Retinal pigment epithelial cell (primary cell): ENCODE data around the gene CCT6A.
"Not testable (repeated sequence)": the region's sequence is repeated elsewhere in the genome, so short reads cannot be mapped to it uniquely, and the experiment has no call there.

ENCODE experiments used
- DNase-seq: peaks from one replicate; pipeline ENCODE4 v3.0.0-alpha.2; 2010; ENCODE audit warnings: low read depth
- H3K4me3 ChIP-seq: 2 replicates; pipeline ENCODE4 v1.5.1; 2011; ENCODE audit warnings: mild to moderate bottlenecking, low read length, control low read depth, moderate library complexity
- TF ChIP-seq, protein P1 (sequence below): conservative IDR thresholded peaks from 2 replicates; pipeline ENCODE4 v1.5.1; 2011; ENCODE audit warnings: low read depth, low read length, control low read depth, inconsistent platforms

CCT6A gene

DNA sequence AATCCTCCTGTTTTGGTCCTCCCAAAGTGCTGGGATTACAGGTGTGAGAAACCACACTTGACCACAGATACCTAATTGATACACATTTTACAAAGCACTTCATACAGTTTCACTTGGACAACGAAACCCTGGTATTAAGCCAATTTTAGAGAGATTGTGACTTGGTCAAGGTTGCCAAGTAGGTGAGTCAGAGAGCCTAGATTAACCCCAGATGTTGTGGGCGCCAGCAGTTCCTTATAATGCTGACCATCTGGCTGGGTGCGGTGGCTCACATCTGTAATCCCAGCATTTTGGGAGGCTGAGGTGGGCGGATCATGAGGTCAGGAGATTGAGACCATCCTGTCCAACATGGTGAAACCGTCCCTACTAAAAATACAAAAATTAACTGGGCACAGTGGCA lies 46.1 kb downstream of the CCT6A start:
- DNase-seq = no peak
- TF ChIP-seq, protein P1, sequence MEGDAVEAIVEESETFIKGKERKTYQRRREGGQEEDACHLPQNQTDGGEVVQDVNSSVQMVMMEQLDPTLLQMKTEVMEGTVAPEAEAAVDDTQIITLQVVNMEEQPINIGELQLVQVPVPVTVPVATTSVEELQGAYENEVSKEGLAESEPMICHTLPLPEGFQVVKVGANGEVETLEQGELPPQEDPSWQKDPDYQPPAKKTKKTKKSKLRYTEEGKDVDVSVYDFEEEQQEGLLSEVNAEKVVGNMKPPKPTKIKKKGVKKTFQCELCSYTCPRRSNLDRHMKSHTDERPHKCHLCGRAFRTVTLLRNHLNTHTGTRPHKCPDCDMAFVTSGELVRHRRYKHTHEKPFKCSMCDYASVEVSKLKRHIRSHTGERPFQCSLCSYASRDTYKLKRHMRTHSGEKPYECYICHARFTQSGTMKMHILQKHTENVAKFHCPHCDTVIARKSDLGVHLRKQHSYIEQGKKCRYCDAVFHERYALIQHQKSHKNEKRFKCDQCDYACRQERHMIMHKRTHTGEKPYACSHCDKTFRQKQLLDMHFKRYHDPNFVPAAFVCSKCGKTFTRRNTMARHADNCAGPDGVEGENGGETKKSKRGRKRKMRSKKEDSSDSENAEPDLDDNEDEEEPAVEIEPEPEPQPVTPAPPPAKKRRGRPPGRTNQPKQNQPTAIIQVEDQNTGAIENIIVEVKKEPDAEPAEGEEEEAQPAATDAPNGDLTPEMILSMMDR = no peak
- H3K4me3 ChIP-seq = no peak overlapping the region

DNA sequence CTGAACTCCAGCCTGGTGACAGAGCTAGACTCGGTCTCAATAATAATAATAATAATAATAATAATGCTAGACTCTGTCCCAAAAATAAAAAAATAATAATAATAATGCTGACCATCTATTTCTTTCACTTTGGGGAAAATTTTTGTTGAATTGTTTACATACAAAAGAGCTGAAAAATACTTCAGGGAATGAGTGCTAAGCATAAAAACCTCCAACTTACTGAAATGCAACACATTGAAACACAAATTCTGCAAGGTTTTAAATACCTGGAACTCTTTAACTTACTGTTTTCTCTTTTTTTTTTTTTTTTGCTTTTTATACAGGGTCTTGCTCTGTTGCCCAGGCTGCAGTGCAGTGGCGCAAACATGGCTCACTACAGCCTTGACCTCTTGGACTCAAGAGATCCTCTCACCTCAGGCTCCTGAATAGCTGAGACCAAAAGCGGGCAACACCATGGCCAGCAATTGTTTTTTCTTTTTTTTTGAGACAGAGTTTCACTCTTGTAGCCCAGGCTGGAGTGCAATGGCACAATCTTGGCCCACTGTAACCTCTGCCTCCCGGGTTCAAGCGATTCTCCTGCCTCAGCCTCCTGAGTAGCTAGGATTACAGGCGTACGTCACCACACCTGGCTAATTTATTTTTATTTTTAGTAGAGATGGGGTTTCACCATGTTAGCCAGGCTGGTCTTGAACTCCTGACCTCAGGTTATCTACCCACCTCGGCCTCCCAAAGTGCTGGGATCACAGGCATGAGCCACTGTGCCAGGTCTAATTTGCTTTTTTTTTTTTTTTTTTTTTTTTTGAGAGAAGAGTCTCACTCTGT lies 46.8 kb downstream of the CCT6A start:
- not testable (repeated sequence) for DNase-seq, H3K4me3 ChIP-seq

DNA sequence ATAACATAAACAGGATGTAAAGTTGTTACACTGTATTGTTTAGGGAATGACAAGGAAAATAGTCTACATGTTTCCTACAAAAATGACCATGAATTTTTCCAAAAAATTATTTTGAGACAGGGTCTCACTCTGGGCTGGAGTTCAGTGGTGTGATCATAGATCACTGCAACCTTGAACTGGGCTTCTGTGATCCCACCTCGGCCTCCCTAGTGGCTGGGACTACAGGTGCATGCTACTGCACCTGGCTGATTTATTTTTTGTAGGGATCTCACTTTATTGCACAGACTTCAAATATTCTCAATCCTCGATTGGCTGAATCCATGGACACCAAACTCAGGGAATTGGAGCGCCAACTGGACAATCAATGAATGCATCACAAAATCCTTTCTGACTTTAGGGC lies 48.1 kb downstream of the CCT6A start:
- TF ChIP-seq, protein P1 = no peak
- no peak overlapping the region for H3K4me3 ChIP-seq

DNA sequence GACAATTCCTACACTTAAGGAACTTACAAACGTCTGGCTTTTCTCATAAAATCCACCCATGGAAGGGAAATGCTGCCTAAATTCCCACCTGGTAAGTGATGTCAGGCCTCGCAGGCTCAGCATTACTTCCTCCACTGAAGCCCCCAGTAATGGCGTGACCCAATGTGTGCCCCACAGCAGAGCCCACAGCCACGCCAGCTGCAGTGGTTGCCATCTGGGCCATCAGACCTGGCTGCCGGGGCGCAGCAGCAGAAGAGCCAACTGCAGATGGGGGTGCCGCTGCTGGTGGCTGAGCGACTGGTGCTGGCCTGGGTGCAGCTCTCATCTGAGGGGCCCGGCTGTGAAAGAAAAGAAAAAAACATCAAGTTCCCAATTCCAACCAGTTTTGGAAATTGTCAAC lies 52.6 kb downstream of the CCT6A start:
- not testable (repeated sequence) for H3K4me3 ChIP-seq, DNase-seq

More for the DNA sequence above, 48.1 kb downstream of the CCT6A start:
- DNase-seq = no peak

DNA sequence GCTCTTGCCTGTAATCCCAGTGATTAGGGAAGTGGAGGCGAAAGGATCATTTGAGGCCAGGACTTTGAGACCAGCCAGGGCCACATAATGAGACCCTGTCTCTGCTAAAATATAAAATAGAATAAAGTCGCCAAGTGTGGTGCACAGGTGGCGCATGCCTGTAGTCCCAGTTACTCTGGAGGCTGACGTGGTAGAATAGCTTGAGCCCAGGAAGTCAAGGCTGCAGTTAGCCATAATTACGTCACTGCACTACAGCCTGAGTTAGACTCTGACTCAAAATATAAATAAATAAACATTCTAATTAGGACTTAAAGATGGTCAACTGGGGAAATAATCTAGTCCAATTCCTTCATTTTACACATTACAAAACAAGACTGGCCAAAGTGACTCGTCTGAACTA lies 53.9 kb downstream of the CCT6A start:
- TF ChIP-seq, protein P1 = peak; percentile 2
- DNase-seq = peak; percentile 38
- H3K4me3 ChIP-seq = peak overlapping the region; percentile 100

DNA sequence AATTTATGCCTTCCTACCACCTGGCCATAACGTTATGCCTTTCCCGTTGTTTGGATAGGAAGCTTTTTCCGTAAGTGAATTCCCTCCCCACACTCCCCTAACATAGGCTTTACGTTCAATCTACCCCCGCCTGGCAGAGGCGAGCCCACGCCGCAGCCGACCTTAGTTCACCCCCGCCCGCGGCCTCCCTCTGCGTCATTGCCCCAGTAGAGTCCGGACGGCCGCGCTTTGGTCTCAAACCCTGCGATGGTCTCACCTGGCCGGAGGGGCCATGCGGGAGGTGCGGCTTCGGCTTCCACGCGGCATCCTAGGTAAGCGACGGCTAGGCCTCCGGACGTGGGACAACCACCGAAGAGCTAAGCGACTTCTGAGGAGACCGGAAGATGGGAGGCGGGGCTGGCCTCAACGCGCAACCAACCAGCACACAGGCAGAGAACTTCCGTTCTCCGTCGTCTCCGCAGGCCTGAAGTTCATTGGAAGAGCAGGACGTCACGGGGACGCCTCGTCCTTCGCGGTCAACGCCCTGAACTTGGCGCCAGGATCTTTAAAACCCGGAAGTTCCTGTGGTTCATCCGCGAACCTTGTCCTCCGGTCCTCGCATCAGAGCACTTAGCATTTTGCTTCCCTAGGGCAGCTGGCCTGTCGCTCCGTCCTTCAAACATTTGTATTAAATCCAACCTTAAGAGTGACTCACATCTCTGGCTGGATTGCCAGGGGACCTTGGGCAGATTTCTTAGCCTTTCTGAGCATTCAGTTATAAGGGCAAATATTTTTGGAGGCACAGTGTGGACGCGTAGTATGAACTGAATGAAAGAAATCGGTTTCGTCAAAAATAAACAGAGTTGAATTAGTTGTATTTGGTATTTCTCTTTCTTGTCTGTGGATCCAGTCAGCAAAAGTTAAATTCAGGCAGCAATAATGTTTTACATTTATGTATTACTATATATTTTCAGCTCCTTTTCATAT lies 54.8 kb downstream of the CCT6A start, which contains the start of gene CHCHD2:
Gene CHCHD2, minus strand, starts transcription at position 369 of the 966 bp plus-strand sequence. Its CDS starts 63 bp downstream, at position 306.
- TF ChIP-seq, protein P1 = no peak
- DNase-seq = peak; percentile 98
- H3K4me3 ChIP-seq = peak within 1 kb of the TSS; percentile 100

DNA sequence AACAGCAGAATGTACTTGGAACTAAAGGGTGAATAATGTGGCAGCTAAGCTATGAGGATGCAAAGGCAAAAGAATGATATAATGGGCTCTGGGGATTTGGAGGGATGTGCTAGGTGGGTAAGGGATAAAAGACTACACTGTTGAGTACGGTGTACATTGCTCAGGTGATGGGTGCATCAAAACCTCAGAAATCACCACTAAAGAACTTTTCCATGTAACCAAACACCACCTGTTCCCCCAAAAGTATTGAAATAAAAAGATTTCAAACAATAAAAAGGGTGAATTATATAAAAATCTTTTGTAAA lies 56.3 kb downstream of the CCT6A start:
- no peak overlapping the region for H3K4me3 ChIP-seq
- TF ChIP-seq, protein P1 = no peak
- DNase-seq = no peak
